ENCODE data around the gene ZNF439. TPM values are rescaled to one million over a fixed set of nuclear protein-coding genes. Genes with fewer than 3 reads are reported as not detected.

The ZNF439 gene
- total and polyA plus RNA-seq, 2 donors (not counting 1 experiment from before 2014, with no cell fraction given), result 3.1 to 9.4 TPM

DNA sequence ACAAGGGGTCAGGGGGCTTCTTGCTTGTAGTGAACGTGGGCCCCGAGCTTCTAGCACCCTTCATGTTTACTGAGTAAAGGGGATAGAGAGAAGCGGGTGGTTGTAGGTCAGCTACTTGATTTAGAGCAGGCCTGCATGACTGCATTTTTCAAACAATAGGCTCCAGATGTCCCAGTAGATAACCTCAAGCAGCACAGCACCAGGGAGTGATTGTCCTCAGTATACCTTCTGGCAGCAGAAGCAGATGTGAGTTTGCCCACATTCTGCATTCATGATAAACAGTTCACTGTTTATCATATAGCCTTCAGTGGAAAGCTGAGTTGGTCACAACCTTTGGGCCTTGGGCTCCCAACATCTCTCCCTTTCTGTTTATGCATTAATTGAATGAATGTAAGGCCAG, 4.8 kb downstream of the ZNF439 start:
- no peak for DNase-seq (ENCODE audit: low read depth in 2 of 2)
- Histone ChIP-seq H3K4me3 (replicated peaks in 1 of 4; ENCODE audit: control extremely low read depth in 1 of 4, insufficient read depth in 1 of 4, low read depth in 3 of 4, low read length in 4 of 4) (no peak overlapping the region), H3K27me3 (ENCODE audit: control insufficient read depth, insufficient read depth, low read length) (no peaks in the 10 kb centered on the region), H3K4me1 (ENCODE audit: control insufficient read depth, extremely low read depth, insufficient read depth, low read length) (no peaks in the 10 kb centered on the region), H3K79me2 (ENCODE audit: control insufficient read depth, insufficient read depth, low read length) (no peaks in the 10 kb centered on the region), H3K4me2 (ENCODE audit: extremely low read depth, insufficient read depth, low read length) (no peak overlapping the region), H3K27ac (ENCODE audit: insufficient read depth, low read length) (no peak overlapping the region), H4K20me1 (ENCODE audit: control insufficient read depth, extremely low read depth, insufficient read depth, low read length) (no peaks in the 10 kb centered on the region), H3K36me3 (ENCODE audit: control insufficient read depth, insufficient read depth, low read length) (no peaks in the 10 kb centered on the region), H2AFZ (ENCODE audit: low read length) (no peak overlapping the region), H3K9ac (ENCODE audit: insufficient read depth, low read length) (no peak overlapping the region), H3K9me3 (ENCODE audit: control insufficient read depth, insufficient read depth, low read depth, low read length) (no peaks in the 10 kb centered on the region)
- no peak for TF ChIP-seq EZH2 (IDR thresholded peaks at IDR 0.05; ENCODE audit: low read length, missing control alignments)
- TF ChIP-seq, protein P1, sequence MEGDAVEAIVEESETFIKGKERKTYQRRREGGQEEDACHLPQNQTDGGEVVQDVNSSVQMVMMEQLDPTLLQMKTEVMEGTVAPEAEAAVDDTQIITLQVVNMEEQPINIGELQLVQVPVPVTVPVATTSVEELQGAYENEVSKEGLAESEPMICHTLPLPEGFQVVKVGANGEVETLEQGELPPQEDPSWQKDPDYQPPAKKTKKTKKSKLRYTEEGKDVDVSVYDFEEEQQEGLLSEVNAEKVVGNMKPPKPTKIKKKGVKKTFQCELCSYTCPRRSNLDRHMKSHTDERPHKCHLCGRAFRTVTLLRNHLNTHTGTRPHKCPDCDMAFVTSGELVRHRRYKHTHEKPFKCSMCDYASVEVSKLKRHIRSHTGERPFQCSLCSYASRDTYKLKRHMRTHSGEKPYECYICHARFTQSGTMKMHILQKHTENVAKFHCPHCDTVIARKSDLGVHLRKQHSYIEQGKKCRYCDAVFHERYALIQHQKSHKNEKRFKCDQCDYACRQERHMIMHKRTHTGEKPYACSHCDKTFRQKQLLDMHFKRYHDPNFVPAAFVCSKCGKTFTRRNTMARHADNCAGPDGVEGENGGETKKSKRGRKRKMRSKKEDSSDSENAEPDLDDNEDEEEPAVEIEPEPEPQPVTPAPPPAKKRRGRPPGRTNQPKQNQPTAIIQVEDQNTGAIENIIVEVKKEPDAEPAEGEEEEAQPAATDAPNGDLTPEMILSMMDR (conservative IDR thresholded peaks at IDR 0.05 in 1 of 2, IDR thresholded peaks at IDR 0.05 in 1 of 2; ENCODE audit: low read depth in 1 of 2, low read length in 2 of 2), result no peak

DNA sequence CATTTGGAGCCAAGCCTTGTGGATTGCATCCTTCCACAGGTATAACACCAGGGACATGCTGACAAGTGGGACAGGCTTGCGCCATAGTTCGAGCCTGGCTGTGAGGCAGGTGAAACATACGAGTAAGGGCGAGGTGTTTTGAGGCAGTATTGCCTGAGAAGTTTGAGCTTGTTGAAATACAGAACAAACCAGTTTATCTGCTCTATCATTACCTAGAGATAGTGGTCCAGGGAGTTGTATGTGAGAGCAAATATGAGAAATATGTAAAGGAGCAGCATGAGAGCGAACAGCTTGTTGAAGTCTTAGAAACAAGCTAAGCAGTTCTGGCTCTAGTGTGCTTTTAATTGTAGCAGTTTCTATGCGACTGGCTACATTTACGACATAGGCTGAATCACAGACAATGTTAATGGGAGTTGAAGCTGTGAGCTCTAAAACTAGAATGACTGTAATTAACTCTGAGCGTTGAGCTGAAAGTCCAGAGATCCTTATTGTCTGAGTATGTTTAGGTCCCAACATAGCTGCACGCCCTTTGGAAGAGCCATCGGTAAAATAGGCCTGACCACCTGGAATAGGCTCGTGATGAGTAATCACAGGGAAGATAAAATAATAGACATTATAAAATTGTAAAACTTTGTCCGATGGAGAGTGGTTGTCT, 8.2 kb downstream of the ZNF439 start:
- Histone ChIP-seq H3K9me3 (ENCODE audit: control insufficient read depth, insufficient read depth, low read depth, low read length) (no peaks in the 10 kb centered on the region), H3K4me3 (replicated peaks in 1 of 4; ENCODE audit: control extremely low read depth in 1 of 4, insufficient read depth in 1 of 4, low read depth in 3 of 4, low read length in 4 of 4) (no peak overlapping the region), H3K27me3 (ENCODE audit: control insufficient read depth, insufficient read depth, low read length) (no peaks in the 10 kb centered on the region), H3K4me1 (ENCODE audit: control insufficient read depth, extremely low read depth, insufficient read depth, low read length) (no peaks in the 10 kb centered on the region), H3K9ac (ENCODE audit: insufficient read depth, low read length) (no peak overlapping the region), H4K20me1 (ENCODE audit: control insufficient read depth, extremely low read depth, insufficient read depth, low read length) (no peaks in the 10 kb centered on the region), H3K79me2 (ENCODE audit: control insufficient read depth, insufficient read depth, low read length) (no peaks in the 10 kb centered on the region), H3K27ac (ENCODE audit: insufficient read depth, low read length) (no peak overlapping the region), H2AFZ (ENCODE audit: low read length) (no peak overlapping the region), H3K4me2 (ENCODE audit: extremely low read depth, insufficient read depth, low read length) (no peak overlapping the region), H3K36me3 (ENCODE audit: control insufficient read depth, insufficient read depth, low read length) (no peaks in the 10 kb centered on the region)
- DNase-seq (ENCODE audit: low read depth in 2 of 2), result no peak
- TF ChIP-seq, protein P1 (conservative IDR thresholded peaks at IDR 0.05 in 1 of 2, IDR thresholded peaks at IDR 0.05 in 1 of 2; ENCODE audit: low read depth in 1 of 2, low read length in 2 of 2), result no peak
- no peak for TF ChIP-seq EZH2 (IDR thresholded peaks at IDR 0.05; ENCODE audit: low read length, missing control alignments)

- Histone ChIP-seq H3K9ac (ENCODE audit: insufficient read depth, low read length) (no peak overlapping the region), H3K36me3 (ENCODE audit: control insufficient read depth, insufficient read depth, low read length) (no peaks in the 10 kb centered on the region), H3K9me3 (ENCODE audit: control insufficient read depth, insufficient read depth, low read depth, low read length) (no peaks in the 10 kb centered on the region), H3K4me1 (ENCODE audit: control insufficient read depth, extremely low read depth, insufficient read depth, low read length) (no peaks in the 10 kb centered on the region), H3K27ac (ENCODE audit: insufficient read depth, low read length) (no peak overlapping the region), H3K4me3 (replicated peaks in 1 of 4; ENCODE audit: control extremely low read depth in 1 of 4, insufficient read depth in 1 of 4, low read depth in 3 of 4, low read length in 4 of 4) (no peak overlapping the region), H3K4me2 (ENCODE audit: extremely low read depth, insufficient read depth, low read length) (no peak overlapping the region), H3K27me3 (ENCODE audit: control insufficient read depth, insufficient read depth, low read length) (no peaks in the 10 kb centered on the region), H4K20me1 (ENCODE audit: control insufficient read depth, extremely low read depth, insufficient read depth, low read length) (no peaks in the 10 kb centered on the region), H2AFZ (ENCODE audit: low read length) (no peak overlapping the region), H3K79me2 (ENCODE audit: control insufficient read depth, insufficient read depth, low read length) (no peaks in the 10 kb centered on the region)
- TF ChIP-seq EZH2 (IDR thresholded peaks at IDR 0.05; ENCODE audit: low read length, missing control alignments), result no peak
- TF ChIP-seq, protein P1 (conservative IDR thresholded peaks at IDR 0.05 in 1 of 2, IDR thresholded peaks at IDR 0.05 in 1 of 2; ENCODE audit: low read depth in 1 of 2, low read length in 2 of 2), result no peak
- no peak for DNase-seq (ENCODE audit: low read depth in 2 of 2)
Measured at GRCh38 chr19:11860721-11861120, 12.2 kb downstream of the ZNF439 start.
